Measurements from ENCODE around the gene FZD2.

DNA sequence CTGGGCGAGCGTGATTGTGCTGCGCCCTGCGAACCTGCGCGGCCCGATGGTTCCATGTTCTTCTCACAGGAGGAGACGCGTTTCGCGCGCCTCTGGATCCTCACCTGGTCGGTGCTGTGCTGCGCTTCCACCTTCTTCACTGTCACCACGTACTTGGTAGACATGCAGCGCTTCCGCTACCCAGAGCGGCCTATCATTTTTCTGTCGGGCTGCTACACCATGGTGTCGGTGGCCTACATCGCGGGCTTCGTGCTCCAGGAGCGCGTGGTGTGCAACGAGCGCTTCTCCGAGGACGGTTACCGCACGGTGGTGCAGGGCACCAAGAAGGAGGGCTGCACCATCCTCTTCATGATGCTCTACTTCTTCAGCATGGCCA is 1.0 kb downstream of the FZD2 start:
- TF ChIP-seq, protein P1, sequence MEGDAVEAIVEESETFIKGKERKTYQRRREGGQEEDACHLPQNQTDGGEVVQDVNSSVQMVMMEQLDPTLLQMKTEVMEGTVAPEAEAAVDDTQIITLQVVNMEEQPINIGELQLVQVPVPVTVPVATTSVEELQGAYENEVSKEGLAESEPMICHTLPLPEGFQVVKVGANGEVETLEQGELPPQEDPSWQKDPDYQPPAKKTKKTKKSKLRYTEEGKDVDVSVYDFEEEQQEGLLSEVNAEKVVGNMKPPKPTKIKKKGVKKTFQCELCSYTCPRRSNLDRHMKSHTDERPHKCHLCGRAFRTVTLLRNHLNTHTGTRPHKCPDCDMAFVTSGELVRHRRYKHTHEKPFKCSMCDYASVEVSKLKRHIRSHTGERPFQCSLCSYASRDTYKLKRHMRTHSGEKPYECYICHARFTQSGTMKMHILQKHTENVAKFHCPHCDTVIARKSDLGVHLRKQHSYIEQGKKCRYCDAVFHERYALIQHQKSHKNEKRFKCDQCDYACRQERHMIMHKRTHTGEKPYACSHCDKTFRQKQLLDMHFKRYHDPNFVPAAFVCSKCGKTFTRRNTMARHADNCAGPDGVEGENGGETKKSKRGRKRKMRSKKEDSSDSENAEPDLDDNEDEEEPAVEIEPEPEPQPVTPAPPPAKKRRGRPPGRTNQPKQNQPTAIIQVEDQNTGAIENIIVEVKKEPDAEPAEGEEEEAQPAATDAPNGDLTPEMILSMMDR (IDR thresholded peaks at IDR 0.05; ENCODE audit: borderline replicate concordance, extremely low read depth, low read length, poor library complexity, severe bottlenecking), result no peak
- TF ChIP-seq EZH2 (IDR thresholded peaks at IDR 0.05; ENCODE audit: borderline replicate concordance, low read depth, low read length, severe bottlenecking), result no peak
